Frontal cortex (tissue), 4 donors: ENCODE measurements around the gene HTATIP2. TPM values are rescaled to one million over a fixed set of nuclear protein-coding genes. Genes with fewer than 3 reads are reported as not detected.
"Not testable (repeated sequence)": the region's sequence is repeated elsewhere in the genome, so short reads cannot be mapped to it uniquely, and the experiment has no call there.

Experiments used
- DNase-seq, 2 donors: peaks; one replicate each; pipeline ENCODE4 v3.0.0; 2012; ENCODE audit warnings: low spot score in 2 of 2
- FAIRE-seq: peaks from 2 replicates; lab custom pipeline; 2012; peaks lifted over from hg19 to GRCh38; lab: Jason Lieb, UNC
- total RNA-seq: library from RNA; depleted of rRNA; stranded (reverse); fragments of >200 nt; gene quantifications from one replicate; pipeline ENCODE4 v1.2.3, GENCODE V29; 2014
- donor health status: control.
- donor health status: control.
- donor health status: control.

HTATIP2 gene
- 2.9 TPM for total RNA-seq

GRCh38 chr11:20363500-20364340, at the start of gene HTATIP2:
HTATIP2 (plus strand) TSS chr11:20363714; CDS start chr11:20364238, 524 bp downstream.
- peak; percentile 76 to 78 for DNase-seq
- no peak for FAIRE-seq

GRCh38 chr11:20315800-20316199, 47.7 kb upstream of the HTATIP2 start:
- DNase-seq (no peak), FAIRE-seq (no peak)

GRCh38 chr11:20321177-20321576, 42.3 kb upstream of the HTATIP2 start:
- no peak for DNase-seq

GRCh38 chr11:20327377-20327935, 36.1 kb upstream of the HTATIP2 start:
- DNase-seq (no peak), FAIRE-seq (no peak)

More at GRCh38 chr11:20321177-20321576, 42.3 kb upstream of the HTATIP2 start:
- no peak for FAIRE-seq

GRCh38 chr11:20336056-20336455, 27.5 kb upstream of the HTATIP2 start:
- FAIRE-seq: no peak

GRCh38 chr11:20337526-20338154, 25.9 kb upstream of the HTATIP2 start:
- DNase-seq: peak; percentile 26 to 33

More at GRCh38 chr11:20336056-20336455, 27.5 kb upstream of the HTATIP2 start:
- no peak for DNase-seq

GRCh38 chr11:20342347-20343141, 21.0 kb upstream of the HTATIP2 start:
- no peak for FAIRE-seq

More at GRCh38 chr11:20337526-20338154, 25.9 kb upstream of the HTATIP2 start:
- FAIRE-seq: no peak

GRCh38 chr11:20351136-20351535, 12.4 kb upstream of the HTATIP2 start:
- DNase-seq (no peak), FAIRE-seq (no peak)

More at GRCh38 chr11:20342347-20343141, 21.0 kb upstream of the HTATIP2 start:
- no peak for DNase-seq

GRCh38 chr11:20351751-20352262, 11.7 kb upstream of the HTATIP2 start:
- FAIRE-seq (no peak), DNase-seq (no peak)

GRCh38 chr11:20353829-20354434, 9.6 kb upstream of the HTATIP2 start:
- FAIRE-seq (peak; percentile 55), DNase-seq (peak in 1 of 2 donors; percentile 37)

GRCh38 chr11:20355221-20356219, 8.0 kb upstream of the HTATIP2 start:
- FAIRE-seq (no peak), DNase-seq (no peak)

GRCh38 chr11:20357150-20357549, 6.4 kb upstream of the HTATIP2 start:
- DNase-seq (no peak), FAIRE-seq (no peak)

GRCh38 chr11:20360650-20361049, 2.9 kb upstream of the HTATIP2 start:
- FAIRE-seq (no peak), DNase-seq (no peak)

GRCh38 chr11:20362481-20362880, 1.0 kb upstream of the HTATIP2 start:
- FAIRE-seq: no peak
- no peak for DNase-seq

GRCh38 chr11:20363149-20363499, 390 bp upstream of the HTATIP2 start:
- DNase-seq (no peak), FAIRE-seq (no peak)

GRCh38 chr11:20364341-20364792, 853 bp downstream of the HTATIP2 start:
- DNase-seq: no peak

GRCh38 chr11:20365465-20365864, 2.0 kb downstream of the HTATIP2 start:
- FAIRE-seq, DNase-seq: not testable (repeated sequence)

More at GRCh38 chr11:20364341-20364792, 853 bp downstream of the HTATIP2 start:
- FAIRE-seq: no peak
